A172 (cell line): ENCODE results near the gene ARHGEF18. TPM values are rescaled to one million over a fixed set of nuclear protein-coding genes. Genes with fewer than 3 reads are reported as not detected.
A peak's percentile ranks its signal among the peaks of the same experiment; 100 is the strongest.

Experiments
- DNase-seq: peaks from one replicate; pipeline ENCODE4 v3.0.0-alpha.2; 2015; ENCODE audit warnings: low spot score
- total RNA-seq: library from RNA; depleted of rRNA; stranded (reverse); fragments of >200 nt; shearing (Covaris generic); gene quantifications from 2 replicates; pipeline ENCODE4 v1.2.3, GENCODE V29; 2014; rRNA removed

Gene ARHGEF18
- total RNA-seq, 1 experiment from 2014 or later, result 29.0 TPM

DNA sequence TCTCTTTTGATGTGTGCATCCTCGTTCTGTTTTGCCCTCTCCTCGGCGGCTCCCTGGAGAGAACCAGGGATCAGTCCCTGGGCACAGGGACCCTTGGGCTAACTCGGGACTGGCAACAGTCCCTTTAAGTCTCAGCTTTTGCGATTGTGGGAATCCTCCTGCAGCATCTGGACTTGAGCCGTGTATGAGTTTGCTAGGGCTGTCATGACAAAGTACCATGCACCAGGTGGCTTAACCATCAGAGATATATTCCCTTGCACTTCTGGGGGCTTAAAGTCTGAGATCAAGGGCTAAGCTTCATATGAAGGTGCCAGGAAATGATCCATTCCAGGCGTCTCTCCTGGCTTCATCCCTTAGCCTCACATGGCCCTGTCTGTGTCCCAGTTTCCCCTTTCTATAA lies 34.5 kb downstream of the ARHGEF18 start:
- DNase-seq, result no peak

GRCh38 chr19:7385062-7385461 lies 36.3 kb downstream of the ARHGEF18 start:
- no peak for DNase-seq

- peak; percentile 40 for DNase-seq
Measured at GRCh38 chr19:7386308-7386707, 37.6 kb downstream of the ARHGEF18 start.

DNA sequence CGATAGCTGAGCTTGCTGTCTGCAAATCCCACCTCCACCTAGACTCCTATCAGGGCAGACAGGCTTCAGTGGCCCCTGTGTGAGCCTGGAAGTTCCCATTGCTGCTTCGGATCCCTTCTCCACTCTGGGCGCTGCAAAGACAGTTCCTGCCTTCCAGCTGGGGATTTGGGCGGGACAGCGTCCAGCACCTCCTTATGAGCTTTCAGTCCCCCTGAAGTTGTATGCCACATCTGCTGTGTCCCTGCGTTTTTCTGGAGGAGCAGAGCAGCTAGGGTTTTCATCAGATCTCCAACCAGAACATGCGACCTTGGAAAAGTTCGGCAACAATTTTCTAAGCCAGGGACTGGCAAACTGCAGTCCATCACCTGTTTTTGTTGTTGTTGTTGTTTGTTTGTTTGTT lies 38.0 kb downstream of the ARHGEF18 start:
- DNase-seq, result no peak

DNA sequence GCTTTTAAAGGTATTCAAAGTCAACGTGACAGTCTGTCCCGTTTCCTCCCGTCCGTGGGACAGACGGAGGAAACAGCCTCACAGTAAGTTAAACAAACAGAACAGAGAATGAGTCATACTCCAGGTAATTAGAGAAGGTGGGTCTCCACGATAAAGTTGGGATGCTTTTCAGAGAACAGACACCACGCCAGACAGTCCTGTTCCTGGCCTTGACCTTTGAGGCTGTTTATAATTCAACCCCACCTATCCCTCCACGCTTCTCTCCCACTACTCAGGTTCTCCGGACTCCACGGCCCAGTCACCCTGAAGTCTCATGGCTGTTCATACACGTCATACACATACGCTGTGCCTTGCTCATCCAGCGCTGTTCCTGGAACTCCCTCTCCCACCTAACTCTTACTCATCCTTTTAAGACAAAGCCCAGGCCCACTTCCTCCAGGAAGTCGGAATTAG lies 42.5 kb downstream of the ARHGEF18 start:
- DNase-seq, result peak; percentile 94

DNA sequence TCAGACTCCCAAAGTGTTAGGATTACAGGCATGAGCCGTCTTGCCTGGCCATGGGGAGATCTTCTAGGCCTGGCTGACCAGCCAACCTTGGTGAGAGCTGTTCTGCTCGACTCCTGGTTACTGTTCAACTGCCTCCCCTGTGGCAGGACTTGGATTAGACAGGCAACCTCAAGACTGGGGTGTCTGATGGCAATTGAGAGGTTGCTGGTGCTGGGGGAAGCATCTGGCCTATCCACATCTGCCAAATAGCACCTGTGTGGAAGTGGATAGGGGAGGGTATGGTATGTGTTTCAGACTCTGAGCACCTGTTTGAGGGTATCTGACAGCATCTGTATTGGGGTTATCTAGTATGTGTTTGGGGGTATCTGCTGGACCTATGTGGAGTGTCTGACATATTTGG lies 44.7 kb downstream of the ARHGEF18 start:
- DNase-seq, result no peak

GRCh38 chr19:7393939-7394730 lies 45.4 kb downstream of the ARHGEF18 start:
- no peak for DNase-seq

DNA sequence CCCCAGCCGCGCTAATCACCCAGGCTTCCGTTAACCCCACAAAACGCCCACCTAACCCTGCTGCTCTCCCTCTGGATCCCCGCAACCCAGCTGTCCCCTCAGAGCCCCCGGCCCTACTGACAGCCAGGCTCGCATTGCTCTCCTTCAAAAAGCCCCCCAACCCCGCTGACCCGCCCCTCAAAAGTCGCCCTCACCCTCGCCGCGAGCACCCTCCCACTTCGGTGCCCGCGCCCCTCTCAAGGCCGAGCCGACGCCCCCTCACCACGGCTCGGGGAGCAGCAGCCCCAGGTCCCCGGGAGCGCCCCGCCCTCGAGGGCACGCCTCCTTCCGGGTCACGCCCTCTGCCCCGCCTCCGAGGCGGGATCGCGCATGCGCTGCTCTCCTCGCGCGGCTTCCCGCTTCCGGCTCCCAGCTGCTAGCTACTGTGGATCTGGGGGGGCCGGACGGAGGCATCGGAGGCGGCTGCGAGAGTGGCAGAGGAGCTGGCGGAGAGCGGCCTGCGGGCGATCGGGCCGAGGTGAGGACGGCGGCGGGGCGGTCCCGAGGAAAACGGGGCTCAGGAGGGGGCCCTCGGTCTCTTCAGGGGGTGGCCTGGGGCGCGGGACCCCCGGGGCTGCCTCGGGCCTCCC lies 46.1 kb downstream of the ARHGEF18 start:
- DNase-seq, result peak; percentile 84

GRCh38 chr19:7395360-7396066 lies 46.8 kb downstream of the ARHGEF18 start:
- DNase-seq, result no peak

- peak; percentile 97 for DNase-seq
Measured at GRCh38 chr19:7397687-7398086, 49.0 kb downstream of the ARHGEF18 start.

Other genes with a start within 250 kb of the ARHGEF18 start
- gene INSR, start 54.5 kb upstream of the ARHGEF18 start, total RNA-seq, result 7.2 and 8.4 TPM in 2 replicates
- gene PEX11G, start 140.1 kb downstream of the ARHGEF18 start, total RNA-seq, result 3.0 and 6.7 TPM in 2 replicates
- gene ZNF358, start 167.2 kb downstream of the ARHGEF18 start, total RNA-seq, result 47.8 and 72.7 TPM in 2 replicates
- 3.1 and 5.0 TPM in 2 replicates for gene MCOLN1, start 173.7 kb downstream of the ARHGEF18 start, total RNA-seq
- gene PNPLA6, start 186.8 kb downstream of the ARHGEF18 start, total RNA-seq, result 105 and 138 TPM in 2 replicates
- 1.5 and 2.6 TPM in 2 replicates for gene CAMSAP3, start 246.9 kb downstream of the ARHGEF18 start, total RNA-seq